Measurements from ENCODE around the gene FAM210B.

DNA sequence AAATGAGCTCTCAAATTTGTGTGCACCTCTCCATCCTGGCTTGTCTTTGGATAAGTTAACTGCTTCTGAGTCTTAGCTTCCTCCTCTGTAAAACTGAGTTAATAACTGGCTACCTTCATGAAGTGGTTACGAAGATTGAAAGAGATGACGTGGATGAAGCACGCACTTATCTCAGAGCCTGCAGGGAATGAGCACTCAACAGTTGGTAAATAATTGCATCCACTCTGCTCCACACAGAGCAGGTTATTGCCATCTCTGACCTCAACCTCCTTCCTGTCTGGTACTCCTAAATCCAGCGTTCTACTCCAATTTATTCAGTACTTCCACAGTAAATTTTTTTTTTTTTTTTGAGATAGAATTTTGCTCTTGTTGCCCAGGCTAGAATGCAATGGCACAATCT lies 26.4 kb downstream of the FAM210B start:
- TF ChIP-seq POLR2A (IDR thresholded peaks at IDR 0.05; ENCODE audit: control extremely low read depth in 1 of 2, low read depth in 2 of 2, low read length in 2 of 2) (no peak), MAFK (IDR thresholded peaks at IDR 0.05; ENCODE audit: low read depth, low read length) (no peak), SUZ12 (IDR thresholded peaks at IDR 0.05; ENCODE audit: low read length) (no peak), KDM4A (IDR thresholded peaks at IDR 0.05; ENCODE audit: low read depth, low read length, severe bottlenecking) (no peak), ZNF274 (IDR thresholded peaks at IDR 0.05; ENCODE audit: borderline replicate concordance, extremely low read depth, low read length) (no peak), CEBPB (IDR thresholded peaks at IDR 0.05; ENCODE audit: low read depth, low read length) (no peak), NRF1 (IDR thresholded peaks at IDR 0.05; ENCODE audit: low read depth, low read length) (no peak), SP1 (IDR thresholded peaks at IDR 0.05; ENCODE audit: low read depth, low read length) (no peak)
- TF ChIP-seq, protein P1, sequence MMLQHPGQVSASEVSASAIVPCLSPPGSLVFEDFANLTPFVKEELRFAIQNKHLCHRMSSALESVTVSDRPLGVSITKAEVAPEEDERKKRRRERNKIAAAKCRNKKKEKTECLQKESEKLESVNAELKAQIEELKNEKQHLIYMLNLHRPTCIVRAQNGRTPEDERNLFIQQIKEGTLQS (IDR thresholded peaks at IDR 0.05; ENCODE audit: insufficient read depth, low read depth, low read length): no peak

All from H1 (cell line).